HG03045 (cell line): ENCODE data around the gene TMPRSS6.

Source experiments
- ATAC-seq: cut with Tn5 transposase; IDR thresholded peaks from one replicate; pipeline ENCODE4 v1.9.1; 2021; ENCODE audit warnings: mild to moderate bottlenecking, moderate library complexity; ENCODE audit not compliant: unreplicated experiment

TMPRSS6 gene

DNA sequence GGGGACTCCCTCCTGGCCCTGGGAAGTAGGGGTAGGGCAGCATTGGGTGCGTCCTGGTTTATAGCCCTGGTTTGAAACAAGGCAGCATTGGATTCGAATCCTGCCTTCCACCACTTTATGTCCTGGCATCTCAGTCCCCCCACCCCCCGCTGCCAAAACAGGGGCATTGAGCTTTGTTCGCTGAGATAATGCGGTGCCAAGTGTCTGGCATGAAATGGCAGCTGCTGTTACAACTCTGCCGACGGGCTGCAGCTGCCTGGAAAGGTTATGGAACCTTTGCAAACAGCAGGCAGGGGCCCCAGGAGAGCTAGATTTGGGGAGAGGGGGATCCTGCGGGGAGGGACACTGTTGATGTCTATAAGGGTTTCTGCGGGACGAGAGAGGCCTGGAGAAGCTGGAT, 92.2 kb downstream of the TMPRSS6 start:
- ATAC-seq = no peak

DNA sequence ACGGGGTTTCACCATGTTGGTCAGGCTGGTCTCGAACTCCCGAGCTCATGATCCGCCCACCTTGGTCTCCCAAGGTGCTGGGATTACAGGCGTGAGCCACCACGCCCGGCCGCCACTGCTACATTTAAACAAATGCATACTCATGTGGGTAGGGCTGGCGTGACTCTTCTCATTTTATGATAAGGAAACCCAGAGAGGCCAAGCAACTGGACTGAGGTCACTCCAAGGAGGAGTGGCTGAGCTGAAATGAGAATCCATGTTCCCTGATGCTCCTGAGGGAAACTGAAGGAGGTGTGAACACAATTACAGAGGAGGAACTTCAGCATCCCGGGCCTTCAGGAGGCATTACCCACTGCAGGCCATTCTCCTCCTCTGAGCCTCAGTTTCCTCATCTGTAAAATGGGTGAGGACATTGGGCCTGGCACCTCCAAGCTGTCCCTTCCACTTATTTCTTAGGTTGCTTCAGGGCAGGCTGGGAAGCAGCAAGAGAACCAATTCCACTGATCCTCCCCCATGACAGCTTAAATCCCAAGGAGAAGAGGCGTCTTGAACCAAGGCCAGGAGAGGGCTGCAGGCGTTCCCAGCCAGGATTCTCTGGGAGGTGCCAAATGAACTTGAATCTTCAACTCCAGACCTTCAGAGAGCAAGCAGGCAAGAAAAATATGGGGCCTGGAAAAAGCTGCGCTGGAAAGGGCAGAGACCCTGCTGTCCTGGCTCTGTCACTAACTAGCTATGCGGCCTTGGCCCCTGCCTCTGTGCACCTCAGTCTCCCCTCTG, 93.2 kb downstream of the TMPRSS6 start:
- no peak for ATAC-seq

GRCh38 chr22:37015587-37015878, 94.0 kb downstream of the TMPRSS6 start:
- no peak for ATAC-seq
